Left colon (tissue), 2 donors: ENCODE measurements around the gene ERN1. TPM values are rescaled to one million over a fixed set of nuclear protein-coding genes. Genes with fewer than 3 reads are reported as not detected.

Source experiments
- ATAC-seq: fragments of 200-7000 bp; cut with Tn5 transposase; one replicate; pipeline ENCODE4 v1.9.1; 2020; ENCODE audit warnings: mild to moderate bottlenecking, moderate library complexity
- DNase-seq, 2 donors: peaks; one replicate each; pipeline ENCODE4 v3.0.0-alpha.2; 2020
- intact Hi-C, 2 donors: fragments of 100-400 bp; cut with DNase I in 1 of 2; cut with micrococcal nuclease in 1 of 2; formaldehyde crosslinking; loops; one replicate each; pipeline versions ENCODE4 v1.11.2 to v1.14.0; 2022; cut with DNase I, micrococcal nuclease
- total RNA-seq, 2 donors: library from RNA; stranded (reverse); fragmentation: NEBNext Ultra II Directional; extraction: Animal tissue kit (Norgen Biotek cat#: 25700); gene quantifications; one replicate each; pipeline ENCODE4 v1.2.1, GENCODE V29; 2021
- donor health status: DM: no; HTN: no; CAD: no.
- donor health status: DM: yes; HTN: yes; CAD: no.

Gene ERN1
- total RNA-seq, 2 donors from 2014 or later = 19.9 to 25.6 TPM

- ATAC-seq = peak; percentile 76
- DNase-seq = peak in 1 of 2 donors; percentile 55
- intact Hi-C loops = no loop called here
These were observed 124.2 kb downstream of the ERN1 start for GRCh38 chr17:64005734-64006167.

- intact Hi-C loops = no loop called here
- ATAC-seq (no peak), DNase-seq (no peak)
These were observed 124.8 kb downstream of the ERN1 start for GRCh38 chr17:64004903-64005733.

GRCh38 chr17:64004218-64004770 lies 125.7 kb downstream of the ERN1 start:
- DNase-seq = peak in 1 of 2 donors; percentile 1
- no peak for ATAC-seq
- intact Hi-C loops = no loop called here

GRCh38 chr17:64003526-64004121 lies 126.3 kb downstream of the ERN1 start:
- no peak for ATAC-seq
- peak in 1 of 2 donors; percentile 1 for DNase-seq
- intact Hi-C loops = no loop called here

- ATAC-seq (no peak), DNase-seq (peak in 1 of 2 donors; percentile 3)
- intact Hi-C loops = no loop called here
These were observed 127.1 kb downstream of the ERN1 start for GRCh38 chr17:64002658-64003525.

GRCh38 chr17:64001763-64002529 lies 128.0 kb downstream of the ERN1 start:
- no peak for ATAC-seq
- no peak for DNase-seq
- intact Hi-C loops = no loop called here

- DNase-seq = no peak
- intact Hi-C loops = no loop called here
- ATAC-seq = no peak
These were observed 128.8 kb downstream of the ERN1 start for GRCh38 chr17:64001091-64001579.

GRCh38 chr17:63999680-64000531 lies 130.0 kb downstream of the ERN1 start:
- ATAC-seq (no peak), DNase-seq (no peak)
- intact Hi-C loops = no loop called here

- ATAC-seq = peak; percentile 18
- DNase-seq = no peak
- intact Hi-C loops = no loop called here
These were observed 130.9 kb downstream of the ERN1 start for GRCh38 chr17:63998721-63999679.

- DNase-seq = peak in 1 of 2 donors; percentile 75
- ATAC-seq = peak; percentile 79
- intact Hi-C loops = no loop called here
These were observed 131.8 kb downstream of the ERN1 start, which contains the start of gene PRR29 for GRCh38 chr17:63998050-63998720. Gene PRR29, plus strand, starts transcription at chr17:63998351. Its CDS starts 14 bp downstream, at chr17:63998365.

GRCh38 chr17:63997341-63998048 lies 132.4 kb downstream of the ERN1 start:
- ATAC-seq (no peak), DNase-seq (no peak)
- intact Hi-C loops = no loop called here

GRCh38 chr17:63996430-63997182 lies 133.3 kb downstream of the ERN1 start:
- DNase-seq = no peak
- intact Hi-C loops = no loop called here
- ATAC-seq = no peak

- intact Hi-C loops = no loop called here
- DNase-seq = no peak
These were observed 134.3 kb downstream of the ERN1 start for GRCh38 chr17:63995626-63996025.

GRCh38 chr17:63993368-63993985 lies 136.5 kb downstream of the ERN1 start:
- no peak for ATAC-seq
- intact Hi-C loops = no loop called here
- DNase-seq = no peak

More at GRCh38 chr17:63995626-63996025, 134.3 kb downstream of the ERN1 start:
- ATAC-seq = no peak
